HG03039 (cell line): ENCODE results near the gene ATRNL1.

Source experiments
- ATAC-seq: cut with Tn5 transposase; IDR thresholded peaks from one replicate; pipeline ENCODE4 v1.9.1; 2021; ENCODE audit warnings: mild to moderate bottlenecking, moderate library complexity; ENCODE audit not compliant: unreplicated experiment

ATRNL1 gene, protein sequence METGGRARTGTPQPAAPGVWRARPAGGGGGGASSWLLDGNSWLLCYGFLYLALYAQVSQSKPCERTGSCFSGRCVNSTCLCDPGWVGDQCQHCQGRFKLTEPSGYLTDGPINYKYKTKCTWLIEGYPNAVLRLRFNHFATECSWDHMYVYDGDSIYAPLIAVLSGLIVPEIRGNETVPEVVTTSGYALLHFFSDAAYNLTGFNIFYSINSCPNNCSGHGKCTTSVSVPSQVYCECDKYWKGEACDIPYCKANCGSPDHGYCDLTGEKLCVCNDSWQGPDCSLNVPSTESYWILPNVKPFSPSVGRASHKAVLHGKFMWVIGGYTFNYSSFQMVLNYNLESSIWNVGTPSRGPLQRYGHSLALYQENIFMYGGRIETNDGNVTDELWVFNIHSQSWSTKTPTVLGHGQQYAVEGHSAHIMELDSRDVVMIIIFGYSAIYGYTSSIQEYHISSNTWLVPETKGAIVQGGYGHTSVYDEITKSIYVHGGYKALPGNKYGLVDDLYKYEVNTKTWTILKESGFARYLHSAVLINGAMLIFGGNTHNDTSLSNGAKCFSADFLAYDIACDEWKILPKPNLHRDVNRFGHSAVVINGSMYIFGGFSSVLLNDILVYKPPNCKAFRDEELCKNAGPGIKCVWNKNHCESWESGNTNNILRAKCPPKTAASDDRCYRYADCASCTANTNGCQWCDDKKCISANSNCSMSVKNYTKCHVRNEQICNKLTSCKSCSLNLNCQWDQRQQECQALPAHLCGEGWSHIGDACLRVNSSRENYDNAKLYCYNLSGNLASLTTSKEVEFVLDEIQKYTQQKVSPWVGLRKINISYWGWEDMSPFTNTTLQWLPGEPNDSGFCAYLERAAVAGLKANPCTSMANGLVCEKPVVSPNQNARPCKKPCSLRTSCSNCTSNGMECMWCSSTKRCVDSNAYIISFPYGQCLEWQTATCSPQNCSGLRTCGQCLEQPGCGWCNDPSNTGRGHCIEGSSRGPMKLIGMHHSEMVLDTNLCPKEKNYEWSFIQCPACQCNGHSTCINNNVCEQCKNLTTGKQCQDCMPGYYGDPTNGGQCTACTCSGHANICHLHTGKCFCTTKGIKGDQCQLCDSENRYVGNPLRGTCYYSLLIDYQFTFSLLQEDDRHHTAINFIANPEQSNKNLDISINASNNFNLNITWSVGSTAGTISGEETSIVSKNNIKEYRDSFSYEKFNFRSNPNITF (N-terminal part only)

GRCh38 chr10:115093286-115093775 is at the start of gene ATRNL1:
Gene ATRNL1, plus strand, starts transcription at chr10:115093365. Its CDS starts 386 bp downstream, at chr10:115093751.
- ATAC-seq, result peak; percentile 61

GRCh38 chr10:115043719-115044118 is 49.4 kb upstream of the ATRNL1 start:
- ATAC-seq, result no peak

GRCh38 chr10:115044891-115045290 is 48.3 kb upstream of the ATRNL1 start:
- ATAC-seq, result no peak

DNA sequence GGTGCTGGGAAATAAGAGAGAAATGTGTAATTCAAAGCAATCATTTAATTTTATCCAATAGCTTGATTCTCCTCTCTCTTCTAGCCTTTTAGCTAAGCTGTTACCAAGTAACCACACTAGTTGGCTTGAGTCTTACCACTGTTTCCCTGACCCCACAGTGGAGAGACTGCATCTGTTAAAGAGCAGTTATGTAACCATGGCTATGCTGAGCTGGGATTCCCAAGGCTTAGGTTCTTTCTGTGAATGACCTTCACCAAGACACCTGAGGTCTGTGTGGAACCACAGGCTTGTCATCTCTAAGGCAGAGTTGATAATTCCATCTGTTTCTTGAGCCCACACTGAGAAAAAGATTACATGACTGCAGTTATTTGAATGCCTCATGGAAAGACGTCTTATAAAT is 47.7 kb upstream of the ATRNL1 start:
- no peak for ATAC-seq

DNA sequence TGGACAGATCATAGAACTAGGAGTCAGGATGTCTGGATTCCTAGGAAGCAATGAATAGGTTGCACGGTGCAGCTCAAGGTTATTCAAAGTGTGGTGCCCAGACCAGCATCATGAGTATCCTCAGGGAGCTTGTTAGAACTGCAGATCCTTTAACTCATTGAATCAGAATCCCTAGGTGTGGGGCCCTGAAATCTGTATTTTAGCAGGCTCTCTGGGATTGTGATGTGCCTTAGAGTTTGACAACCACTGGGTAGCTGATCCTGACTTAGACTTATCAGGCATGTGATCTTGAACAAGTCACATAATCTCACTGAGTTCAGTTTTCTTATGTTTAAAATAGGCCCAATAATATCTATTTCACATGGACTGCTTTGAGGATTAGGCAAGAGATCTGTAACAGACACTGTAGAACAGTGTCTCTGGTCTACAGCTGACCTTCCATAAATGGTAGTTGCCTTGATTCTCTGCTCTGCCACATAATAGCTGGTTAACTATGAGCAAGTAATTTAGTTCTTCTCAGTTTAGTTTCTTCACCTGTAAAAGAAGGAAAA is 46.4 kb upstream of the ATRNL1 start:
- ATAC-seq, result no peak

DNA sequence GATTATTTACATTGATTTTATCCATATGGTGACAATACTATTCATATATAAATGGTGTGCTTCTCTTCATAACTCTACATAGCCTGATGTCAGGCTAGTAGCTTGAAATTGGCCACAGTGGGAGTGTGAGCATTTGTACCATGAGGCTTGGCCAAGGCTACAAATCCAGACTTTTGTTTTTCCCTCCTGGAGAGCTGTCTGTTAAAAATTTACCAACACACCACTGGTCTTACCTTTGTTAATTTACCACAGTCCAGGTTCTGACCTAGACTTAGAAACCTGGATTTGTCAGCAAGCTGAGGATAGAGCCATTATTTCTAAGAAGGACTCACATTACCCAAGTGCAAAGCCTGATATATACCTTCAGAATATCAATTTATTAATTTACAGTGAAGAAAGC is 45.5 kb upstream of the ATRNL1 start:
- ATAC-seq, result no peak

- no peak for ATAC-seq
Observed at GRCh38 chr10:115049318-115049717, 43.8 kb upstream of the ATRNL1 start.

DNA sequence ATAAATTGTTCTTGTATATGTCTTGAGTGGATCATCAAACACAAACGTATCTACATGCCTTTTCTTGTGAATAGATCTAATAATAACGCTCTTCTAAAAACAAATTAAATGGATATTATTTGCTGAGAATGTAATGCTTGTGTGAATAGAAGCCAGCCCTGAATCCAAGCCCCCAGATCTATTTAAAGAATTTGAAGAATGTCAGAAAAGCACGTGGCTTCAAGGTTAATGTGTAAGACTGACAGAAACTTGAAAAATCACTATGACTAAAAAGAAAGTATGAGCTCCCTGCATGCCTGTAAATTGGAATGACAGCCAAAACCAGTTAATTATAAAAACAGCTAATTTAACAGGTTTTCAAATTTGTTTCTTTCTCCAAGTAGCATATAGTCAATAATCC is 43.2 kb upstream of the ATRNL1 start:
- no peak for ATAC-seq

- ATAC-seq, result no peak
Observed at GRCh38 chr10:115050375-115051010, 42.7 kb upstream of the ATRNL1 start.

DNA sequence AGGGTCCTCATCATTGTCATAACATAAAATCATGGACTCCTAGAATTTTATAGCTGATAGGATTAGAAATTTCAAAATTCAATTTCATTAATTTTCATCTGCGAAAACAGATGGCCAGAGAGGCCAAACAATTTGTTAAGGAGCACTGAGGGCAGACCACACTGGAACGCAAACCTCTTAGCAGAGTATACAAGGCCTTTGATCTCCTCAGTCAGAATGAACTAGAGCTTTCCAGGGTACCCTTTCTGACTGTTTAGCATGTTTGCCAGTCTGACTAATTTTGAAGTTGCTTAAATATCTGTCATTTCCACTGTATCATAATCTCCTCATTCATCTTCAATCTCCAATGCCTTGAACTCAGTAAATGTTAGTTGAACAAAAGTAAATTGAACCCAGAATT is 41.9 kb upstream of the ATRNL1 start:
- ATAC-seq, result no peak

GRCh38 chr10:115052226-115052625 is 40.9 kb upstream of the ATRNL1 start:
- ATAC-seq, result no peak

DNA sequence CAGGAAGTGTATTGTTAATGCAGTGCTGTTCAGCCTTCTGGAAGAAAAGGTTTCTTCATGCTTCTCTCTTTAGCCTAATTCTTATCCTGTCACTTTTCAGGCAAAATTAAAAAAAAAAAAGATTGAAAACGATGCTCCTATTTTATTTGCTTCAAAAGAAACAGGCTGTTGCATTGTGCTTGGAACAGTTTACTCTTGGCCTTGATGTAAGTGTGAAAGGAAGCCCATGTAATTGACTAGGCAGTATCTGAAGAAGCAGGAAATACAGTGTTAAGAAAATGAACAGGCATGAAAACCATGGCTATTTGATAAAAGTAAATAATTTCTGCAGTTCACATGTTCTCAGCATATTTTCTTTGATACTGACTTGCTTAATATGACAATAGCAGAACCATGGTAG is 40.4 kb upstream of the ATRNL1 start:
- ATAC-seq, result no peak

GRCh38 chr10:115056186-115056585 is 37.0 kb upstream of the ATRNL1 start:
- ATAC-seq, result no peak

DNA sequence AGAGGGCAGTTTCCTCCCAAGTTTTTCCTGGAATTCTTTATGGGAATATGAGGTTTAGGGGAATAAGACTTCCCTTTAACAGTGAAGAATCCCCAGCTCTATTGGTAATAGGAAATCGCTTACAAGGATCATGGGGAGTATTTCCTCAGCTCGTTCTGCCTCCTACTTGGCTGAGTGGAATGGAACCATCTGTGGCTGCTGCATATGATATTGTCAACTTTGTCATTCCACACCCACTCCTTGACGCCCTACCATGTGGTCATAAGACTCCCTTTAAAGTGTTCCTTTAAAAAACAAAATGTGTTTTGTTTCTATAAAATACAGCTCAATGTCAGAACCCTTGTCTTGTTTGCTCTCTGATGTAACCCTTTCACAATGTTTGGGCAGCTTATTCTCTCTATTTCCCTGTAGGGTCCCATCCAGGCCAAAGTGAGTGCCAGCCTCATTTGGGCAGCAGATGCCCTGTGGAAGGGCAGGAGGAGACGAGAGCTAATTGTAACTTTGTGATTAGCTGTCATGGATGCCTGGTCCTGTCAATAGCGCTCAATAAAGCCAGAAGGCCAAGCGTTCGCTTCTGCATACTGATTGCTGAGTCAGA is 33.8 kb upstream of the ATRNL1 start:
- no peak for ATAC-seq

- ATAC-seq, result no peak
Observed at GRCh38 chr10:115063701-115064658, 29.2 kb upstream of the ATRNL1 start.

DNA sequence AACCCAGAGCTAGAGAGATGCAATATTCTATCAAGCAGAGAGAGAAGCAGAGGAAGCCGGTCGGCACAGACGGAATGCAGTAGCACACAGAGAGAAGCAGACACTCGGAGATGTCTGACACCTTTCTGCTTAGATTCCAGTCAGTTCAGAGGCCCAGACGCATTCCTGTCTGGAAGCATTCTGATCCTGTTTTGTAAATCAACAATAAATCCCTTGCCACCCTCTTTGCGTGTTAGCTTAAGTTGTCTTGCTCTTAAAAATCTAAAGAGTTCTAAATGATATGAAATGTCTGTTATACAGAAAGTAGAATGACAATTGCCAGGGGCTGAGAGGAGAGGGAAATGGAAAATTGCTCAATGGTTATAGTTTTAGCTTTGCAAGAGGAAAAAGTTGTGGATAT is 27.4 kb upstream of the ATRNL1 start:
- no peak for ATAC-seq

DNA sequence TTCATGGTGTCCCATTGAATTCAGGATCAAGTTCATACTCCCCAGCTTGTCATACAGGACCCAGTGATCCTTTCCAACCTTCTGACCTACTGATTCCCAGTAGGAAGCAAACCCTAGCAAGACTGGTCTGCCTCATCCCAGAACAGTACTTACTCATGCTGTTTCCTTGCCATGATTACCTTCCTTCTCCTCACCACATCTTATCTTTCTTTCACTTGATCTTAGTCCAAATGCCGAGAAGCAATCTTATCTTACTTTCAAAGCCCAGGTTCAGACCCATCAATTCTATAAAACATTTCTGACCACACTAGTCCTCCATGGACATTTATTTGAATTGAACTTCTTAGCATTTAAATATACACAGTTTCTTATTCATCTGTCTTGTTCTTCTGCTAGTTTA is 26.6 kb upstream of the ATRNL1 start:
- ATAC-seq, result no peak

DNA sequence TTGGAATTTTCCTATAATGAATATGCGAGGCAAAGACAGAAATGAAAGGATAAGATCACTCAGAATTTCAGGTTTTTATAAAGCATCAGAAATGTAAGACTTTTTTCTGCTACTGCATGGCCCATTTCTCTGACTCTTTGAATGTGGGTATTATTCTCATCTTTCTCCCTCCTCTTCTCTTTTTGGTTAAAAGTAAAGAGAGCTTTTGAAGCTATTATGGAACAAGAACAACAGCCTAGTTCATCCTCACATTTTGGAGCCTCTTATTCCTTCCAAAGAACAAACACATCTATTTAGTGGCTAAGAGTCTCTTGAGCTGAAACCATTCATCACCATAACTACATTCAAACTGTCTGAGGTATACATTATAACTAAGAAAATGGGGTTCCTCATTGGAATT is 19.4 kb upstream of the ATRNL1 start:
- no peak for ATAC-seq

DNA sequence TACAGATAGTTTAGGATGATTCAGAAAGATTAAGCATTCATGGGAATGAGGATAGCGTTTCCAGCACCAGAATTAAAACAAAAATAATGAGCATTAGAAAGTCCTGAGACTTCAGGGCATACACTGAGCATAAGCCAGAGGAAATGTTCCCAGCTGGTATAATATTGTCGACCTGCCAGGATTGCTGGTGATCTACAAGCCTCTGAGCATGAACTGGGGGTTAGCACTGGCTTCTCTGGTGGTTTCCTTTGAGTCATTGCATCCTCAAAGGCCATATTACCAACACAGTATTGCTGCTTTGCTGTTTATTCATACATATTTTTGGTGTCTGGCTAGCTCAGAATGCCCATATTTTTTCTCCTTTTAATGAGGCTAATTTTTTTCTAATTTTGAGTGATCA is 10.7 kb upstream of the ATRNL1 start:
- no peak for ATAC-seq
